NB4 (cell line): ENCODE results near the gene NCOA3.
"Not testable (repeated sequence)": the region's sequence is repeated elsewhere in the genome, so short reads cannot be mapped to it uniquely, and the experiment has no call there.

ENCODE experiments used
- DNase-seq: peaks from one replicate; pipeline ENCODE4 v3.0.0; 2010; ENCODE audit warnings: low read depth
- H3K4me3 ChIP-seq: one replicate; pipeline ENCODE4 v1.5.1; 2011; ENCODE audit warnings: mild to moderate bottlenecking, low read depth, low read length, moderate library complexity
- MYC ChIP-seq: IDR thresholded peaks from 2 replicates; pipeline ENCODE4 v1.6.1; 2011; ENCODE audit warnings: low read depth, low read length
- POLR2A ChIP-seq: IDR thresholded peaks from 2 replicates; pipeline ENCODE4 v1.6.1; 2011; ENCODE audit warnings: mild to moderate bottlenecking; ENCODE audit not compliant: insufficient read length; ENCODE audit errors: extremely low read depth
- TF ChIP-seq, protein P1 (sequence below): IDR thresholded peaks from 2 replicates; pipeline ENCODE4 v1.6.1; 2011; ENCODE audit warnings: low read depth, low read length
- TF ChIP-seq, protein P2 (sequence below): IDR thresholded peaks from one replicate; pipeline ENCODE4 v1.5.1; 2012; ENCODE audit warnings: low read depth, low read length

Gene NCOA3

DNA sequence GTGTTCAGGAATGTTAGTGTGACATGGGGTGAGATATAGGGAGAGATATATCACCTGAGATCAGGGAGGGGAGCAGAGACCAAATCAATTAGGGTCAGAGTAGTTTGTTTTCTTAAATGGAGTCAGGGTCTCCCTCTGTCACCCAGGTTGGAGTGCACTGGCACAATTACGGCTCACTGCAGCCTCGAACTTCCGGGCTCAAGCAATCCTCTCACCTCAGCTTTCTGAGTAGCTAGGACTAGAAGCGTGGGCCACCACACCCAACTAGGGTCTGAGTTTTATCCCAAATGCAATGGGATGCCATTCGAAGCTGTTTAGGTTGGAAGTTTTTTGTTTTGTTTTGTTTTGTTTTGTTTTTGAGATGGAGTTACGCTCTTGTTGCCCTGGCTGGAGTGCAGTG, 3.1 kb upstream of the NCOA3 start:
- TF ChIP-seq, protein P1, sequence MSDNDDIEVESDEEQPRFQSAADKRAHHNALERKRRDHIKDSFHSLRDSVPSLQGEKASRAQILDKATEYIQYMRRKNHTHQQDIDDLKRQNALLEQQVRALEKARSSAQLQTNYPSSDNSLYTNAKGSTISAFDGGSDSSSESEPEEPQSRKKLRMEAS = no peak
- TF ChIP-seq POLR2A (no peak), MYC (no peak)
- TF ChIP-seq, protein P2, sequence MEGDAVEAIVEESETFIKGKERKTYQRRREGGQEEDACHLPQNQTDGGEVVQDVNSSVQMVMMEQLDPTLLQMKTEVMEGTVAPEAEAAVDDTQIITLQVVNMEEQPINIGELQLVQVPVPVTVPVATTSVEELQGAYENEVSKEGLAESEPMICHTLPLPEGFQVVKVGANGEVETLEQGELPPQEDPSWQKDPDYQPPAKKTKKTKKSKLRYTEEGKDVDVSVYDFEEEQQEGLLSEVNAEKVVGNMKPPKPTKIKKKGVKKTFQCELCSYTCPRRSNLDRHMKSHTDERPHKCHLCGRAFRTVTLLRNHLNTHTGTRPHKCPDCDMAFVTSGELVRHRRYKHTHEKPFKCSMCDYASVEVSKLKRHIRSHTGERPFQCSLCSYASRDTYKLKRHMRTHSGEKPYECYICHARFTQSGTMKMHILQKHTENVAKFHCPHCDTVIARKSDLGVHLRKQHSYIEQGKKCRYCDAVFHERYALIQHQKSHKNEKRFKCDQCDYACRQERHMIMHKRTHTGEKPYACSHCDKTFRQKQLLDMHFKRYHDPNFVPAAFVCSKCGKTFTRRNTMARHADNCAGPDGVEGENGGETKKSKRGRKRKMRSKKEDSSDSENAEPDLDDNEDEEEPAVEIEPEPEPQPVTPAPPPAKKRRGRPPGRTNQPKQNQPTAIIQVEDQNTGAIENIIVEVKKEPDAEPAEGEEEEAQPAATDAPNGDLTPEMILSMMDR = no peak
- no peak for DNase-seq
- no peak overlapping the region for H3K4me3 ChIP-seq

DNA sequence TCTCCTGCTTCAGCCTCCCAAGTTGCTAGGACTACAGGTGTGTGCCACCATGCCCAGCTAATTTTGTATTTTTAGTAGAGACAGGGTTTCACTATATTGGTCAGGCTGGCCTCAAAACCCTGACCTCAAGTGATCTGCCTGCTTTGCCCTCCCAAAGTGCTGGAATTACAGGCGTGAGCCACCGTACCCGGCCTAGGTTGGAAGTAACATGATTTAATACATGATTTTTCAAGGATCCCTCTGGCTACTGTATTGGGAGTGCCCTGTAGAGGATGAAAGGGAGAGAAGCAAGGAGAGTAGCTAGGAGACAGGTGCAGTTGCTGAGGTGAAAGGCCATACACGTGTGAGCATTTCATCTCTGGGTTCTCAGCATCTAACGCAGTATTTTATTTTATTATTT, 2.6 kb upstream of the NCOA3 start:
- DNase-seq = no peak
- TF ChIP-seq, protein P2 = no peak
- no peak for TF ChIP-seq POLR2A
- H3K4me3 ChIP-seq = no peak overlapping the region

DNA sequence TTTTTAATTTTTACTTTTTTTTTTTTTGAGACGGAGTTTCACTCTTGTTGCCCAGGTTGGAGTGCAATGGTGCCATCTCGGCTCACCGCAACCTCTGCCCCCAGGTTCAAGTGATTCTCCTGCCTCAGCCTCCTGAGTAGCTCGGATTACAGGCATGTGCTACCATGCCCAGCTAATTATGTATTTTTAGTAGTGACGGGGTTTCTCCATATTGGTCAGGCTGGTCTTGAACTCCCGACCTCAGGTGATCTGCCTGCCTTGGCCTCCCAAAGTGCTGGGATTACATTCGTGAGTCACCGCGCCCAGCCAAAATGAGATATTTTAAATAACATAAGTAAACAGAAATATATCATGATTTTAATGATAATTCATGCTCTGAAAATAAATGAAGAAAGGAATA, 1.6 kb upstream of the NCOA3 start:
- not testable (repeated sequence) for H3K4me3 ChIP-seq, DNase-seq

DNA sequence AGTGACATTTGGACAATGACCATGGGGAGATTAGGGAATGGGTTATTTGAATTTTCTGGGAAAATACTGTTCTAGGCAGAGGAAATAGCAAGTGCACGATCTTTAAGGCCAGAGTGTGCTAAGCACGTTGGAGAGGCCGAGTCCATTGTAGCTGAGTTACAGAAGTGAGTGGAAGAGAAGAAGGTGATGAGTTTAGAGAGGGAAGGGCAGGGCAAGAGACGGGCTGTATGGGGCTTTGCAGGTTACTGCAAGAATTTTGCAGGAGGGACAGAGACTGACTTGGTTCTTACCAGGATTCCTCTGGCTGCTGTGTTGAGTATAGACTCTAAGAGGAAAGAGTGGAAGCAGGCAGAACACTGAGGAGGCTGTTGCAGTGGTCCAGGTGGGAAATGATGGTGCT, 1.1 kb upstream of the NCOA3 start:
- peak; percentile 23 for DNase-seq
- H3K4me3 ChIP-seq = peak overlapping the region; percentile 95
- TF ChIP-seq, protein P2 = no peak
- TF ChIP-seq POLR2A (no peak), MYC (no peak)
- TF ChIP-seq, protein P1 = no peak

DNA sequence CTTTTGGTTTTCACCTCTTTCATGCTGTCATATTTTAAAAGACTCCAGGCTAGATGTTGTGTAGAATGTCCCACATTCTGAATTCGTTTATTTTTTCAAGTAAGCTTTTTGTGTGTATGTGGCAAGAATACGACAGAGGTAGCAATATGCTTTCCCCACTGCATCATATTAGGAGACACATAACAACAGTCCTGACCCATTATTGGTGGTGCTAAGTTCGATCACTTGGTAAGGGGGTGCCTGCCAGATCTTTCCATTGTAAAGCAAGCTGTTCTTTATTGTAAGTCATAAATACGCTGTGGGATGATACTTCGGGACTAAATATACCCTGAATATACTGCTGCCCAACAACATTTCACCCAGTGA, 588 bp upstream of the NCOA3 start:
- DNase-seq = no peak
- TF ChIP-seq POLR2A (no peak), MYC (no peak)
- TF ChIP-seq, protein P2 = no peak
- TF ChIP-seq, protein P1 = no peak
- peak overlapping the region; percentile 95 for H3K4me3 ChIP-seq

DNA sequence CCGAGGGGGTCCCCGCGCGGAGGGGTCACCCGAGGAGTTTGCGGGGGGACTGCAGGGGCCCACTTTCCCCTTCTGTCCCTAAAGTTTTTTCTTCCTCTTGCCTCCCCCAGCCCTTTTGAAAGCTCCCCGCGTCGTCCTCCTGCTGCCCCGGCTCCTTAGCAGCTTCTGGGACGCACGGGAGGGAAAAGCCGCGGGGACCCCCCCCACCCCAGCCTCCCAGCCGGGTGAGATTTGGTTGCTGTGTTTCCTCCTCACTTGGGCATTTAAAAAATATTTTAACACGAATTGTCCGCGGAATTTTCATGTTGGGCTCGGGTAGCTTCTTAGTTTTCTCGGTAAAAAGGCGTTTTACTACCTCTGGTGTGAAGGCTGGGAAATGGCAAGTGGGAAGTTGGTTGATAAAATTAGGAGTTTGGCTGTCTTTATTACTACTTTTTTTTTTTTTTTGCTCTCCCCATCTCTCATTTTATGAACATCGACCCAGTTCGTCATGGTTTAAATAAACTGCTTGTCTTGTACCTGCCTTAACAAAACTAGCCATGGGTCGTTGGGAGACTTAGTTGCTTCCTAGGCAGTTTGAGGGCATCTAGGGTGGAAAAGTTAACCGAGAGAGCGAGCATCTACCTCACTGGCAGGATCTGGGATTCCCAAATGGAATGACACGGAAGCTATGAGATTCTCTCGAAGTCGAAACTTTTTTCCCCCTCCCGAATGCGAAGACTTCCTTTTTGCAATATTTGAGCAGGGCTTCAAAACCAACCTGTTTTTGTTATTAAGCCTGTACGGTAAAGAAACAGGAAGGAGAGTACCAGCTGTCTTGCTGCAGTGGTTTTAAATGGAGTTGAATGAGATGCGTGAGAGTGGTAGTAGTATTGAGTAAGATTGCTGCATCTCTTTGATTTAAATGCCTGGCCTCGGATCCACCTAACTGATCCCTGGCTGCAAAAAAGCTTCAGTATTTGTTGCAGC, 868 bp downstream of the NCOA3 start:
- DNase-seq = peak; percentile 89
- TF ChIP-seq POLR2A (no peak), MYC (no peak)
- TF ChIP-seq, protein P1 = no peak
- TF ChIP-seq, protein P2 = no peak
- H3K4me3 ChIP-seq = peak overlapping the region; percentile 95
